GM12891 (cell line): ENCODE results near the gene SPINT2.

ENCODE experiments used
- DNase-seq: peaks from one replicate; pipeline ENCODE4 v3.0.0; 2011; ENCODE audit warnings: low spot score; ENCODE audit not compliant: insufficient read length
- FAIRE-seq: peaks from 2 replicates; lab custom pipeline; 2011; peaks lifted over from hg19 to GRCh38; lab: Jason Lieb, UNC
- PAX5 ChIP-seq: IDR thresholded peaks from 2 replicates; pipeline ENCODE4 v1.6.1; 2011; ENCODE audit warnings: low read length, moderate library complexity, mild to moderate bottlenecking; ENCODE audit not compliant: insufficient read depth, severe bottlenecking
- POLR2A ChIP-seq: IDR thresholded peaks from 2 replicates; pipeline ENCODE4 v1.6.1; 2011; ENCODE audit warnings: low read depth, low read length, control low read depth
- POLR2AphosphoS5 ChIP-seq: IDR thresholded peaks from 2 replicates; pipeline ENCODE4 v1.6.1; 2011; ENCODE audit warnings: low read depth, low read length, control low read depth
- POU2F2 ChIP-seq: IDR thresholded peaks from 2 replicates; pipeline ENCODE4 v1.6.1; 2011; ENCODE audit warnings: low read depth, mild to moderate bottlenecking, control low read depth, low read length, moderate library complexity
- SPI1 ChIP-seq: IDR thresholded peaks from 2 replicates; pipeline ENCODE4 v1.6.1; 2011; ENCODE audit warnings: low read depth, low read length, control low read depth
- TAF1 ChIP-seq: IDR thresholded peaks from 2 replicates; pipeline ENCODE4 v1.6.1; 2011; ENCODE audit warnings: low read depth, low read length, control low read depth

Gene SPINT2

DNA sequence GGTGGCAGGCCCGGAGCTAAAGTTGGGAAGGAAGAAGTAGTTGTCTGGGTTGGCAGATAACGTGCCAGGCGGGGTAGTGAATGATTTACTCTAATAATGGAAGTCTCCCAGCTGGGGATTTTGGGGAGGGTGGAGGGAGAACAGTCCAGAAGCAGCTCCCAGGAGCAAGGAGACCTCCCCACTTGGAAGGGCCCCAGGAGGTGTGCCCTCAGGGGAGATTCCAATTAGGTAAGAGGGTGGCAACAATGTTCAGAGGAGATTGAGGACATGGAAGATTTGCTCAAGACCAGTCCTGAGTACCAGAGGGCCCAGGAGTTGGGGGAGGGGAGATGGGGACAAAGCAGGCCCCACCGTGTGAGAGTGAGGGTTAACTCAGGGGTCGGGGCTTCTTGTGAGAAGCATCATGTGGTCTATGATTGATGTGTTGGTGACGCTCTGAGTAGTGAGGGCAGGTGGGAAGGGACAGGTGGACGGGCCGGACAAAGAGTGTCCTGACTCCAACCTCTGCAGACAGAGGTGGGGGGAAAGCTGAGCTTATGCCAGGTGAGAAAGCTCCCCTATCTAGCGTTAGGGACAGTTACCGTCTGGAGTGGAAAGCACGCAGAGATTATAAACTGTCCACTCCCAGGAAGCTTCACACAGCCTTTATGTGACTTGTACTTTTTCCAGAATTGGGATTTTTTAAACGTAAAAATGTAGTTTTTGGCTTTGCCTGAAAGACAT is 3.5 kb downstream of the SPINT2 start:
- FAIRE-seq (no peak), DNase-seq (no peak)
- TF ChIP-seq POLR2AphosphoS5, result no peak
- no peak for TF ChIP-seq PAX5
- no peak for TF ChIP-seq POLR2A
- TF ChIP-seq SPI1, result no peak
- TF ChIP-seq POU2F2, result no peak
- no peak for TF ChIP-seq TAF1

DNA sequence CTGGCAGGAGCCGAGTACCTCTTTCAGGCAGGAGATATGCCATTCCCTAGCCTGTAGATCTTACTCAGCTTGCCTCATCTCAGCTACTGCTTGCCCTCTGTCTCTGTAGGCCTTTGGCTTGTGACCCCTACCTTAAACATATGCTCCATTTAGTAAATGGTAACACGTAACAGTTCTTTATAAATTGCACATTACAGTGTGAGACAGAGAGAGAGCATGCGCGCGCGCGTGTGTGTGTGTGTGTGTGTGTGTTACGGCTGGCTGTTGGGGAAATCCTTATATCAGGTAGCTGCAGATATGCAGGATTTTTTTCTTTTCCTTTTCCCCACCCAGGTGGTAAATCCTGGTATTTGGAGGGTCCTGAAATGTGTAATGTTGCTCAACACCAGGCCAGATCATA is 4.2 kb downstream of the SPINT2 start:
- DNase-seq (no peak), FAIRE-seq (no peak)
- TF ChIP-seq POLR2AphosphoS5, result no peak

GRCh38 chr19:38270587-38271167 is 6.3 kb downstream of the SPINT2 start:
- FAIRE-seq (no peak), DNase-seq (no peak)
- no peak for TF ChIP-seq POLR2A
- TF ChIP-seq POLR2AphosphoS5, result no peak
- TF ChIP-seq SPI1, result no peak
- TF ChIP-seq POU2F2, result no peak
- TF ChIP-seq PAX5, result no peak
- TF ChIP-seq TAF1, result no peak

DNA sequence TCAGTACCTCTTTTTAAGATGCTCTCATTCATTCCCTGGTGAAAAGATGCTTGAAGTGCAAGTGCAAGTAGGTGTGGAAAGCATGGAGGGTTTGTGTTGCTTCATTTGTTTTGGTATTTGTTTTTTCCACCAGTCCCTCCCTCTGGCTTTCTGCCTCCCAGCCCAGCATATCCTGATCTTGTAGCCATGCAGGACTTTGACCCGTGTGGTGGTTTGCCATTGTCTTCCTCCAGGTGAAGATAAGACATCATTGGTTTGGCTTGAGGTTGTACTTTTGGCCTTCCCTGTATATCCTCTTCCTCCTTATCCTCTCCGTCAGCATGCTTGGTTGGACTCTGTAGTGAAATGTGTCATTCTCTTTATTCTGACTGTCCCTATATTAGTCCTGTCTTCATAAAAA is 9.1 kb downstream of the SPINT2 start:
- TF ChIP-seq SPI1 (no peak), PAX5 (no peak), POLR2AphosphoS5 (no peak), POLR2A (no peak), TAF1 (no peak), POU2F2 (no peak)
- FAIRE-seq (no peak), DNase-seq (no peak)

DNA sequence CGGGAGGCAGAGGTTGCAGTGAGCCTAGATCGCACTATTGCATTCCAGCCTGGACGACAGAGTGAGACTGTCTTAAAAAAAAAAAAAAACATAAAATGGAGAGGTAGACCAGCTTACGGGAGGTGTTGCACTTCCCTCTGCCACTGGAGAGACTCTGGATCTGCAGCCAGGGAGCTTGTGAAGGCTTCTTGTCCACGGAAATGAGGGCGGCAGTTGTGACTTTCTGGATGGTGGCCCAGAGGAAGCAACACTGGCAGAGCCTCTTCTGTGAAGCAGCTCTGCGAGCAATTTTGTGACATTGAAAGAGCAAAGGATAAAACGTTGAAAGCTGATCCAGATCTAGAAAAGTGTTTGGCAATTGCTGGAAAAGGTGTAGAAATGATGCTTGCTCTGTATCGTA is 10.4 kb downstream of the SPINT2 start:
- DNase-seq, result no peak
- no peak for TF ChIP-seq SPI1
- TF ChIP-seq TAF1, result no peak
- TF ChIP-seq POLR2A, result no peak
- no peak for FAIRE-seq

- FAIRE-seq (no peak), DNase-seq (no peak)
- no peak for TF ChIP-seq SPI1
- no peak for TF ChIP-seq POLR2AphosphoS5
- no peak for TF ChIP-seq POU2F2
- no peak for TF ChIP-seq TAF1
Observed at GRCh38 chr19:38276942-38277517, 12.7 kb downstream of the SPINT2 start.

- DNase-seq, result no peak
- TF ChIP-seq POU2F2, result no peak
- TF ChIP-seq TAF1, result no peak
- no peak for TF ChIP-seq POLR2A
- no peak for TF ChIP-seq SPI1
- TF ChIP-seq PAX5, result no peak
- TF ChIP-seq POLR2AphosphoS5, result no peak
- no peak for FAIRE-seq
Observed at GRCh38 chr19:38277549-38277948, 13.2 kb downstream of the SPINT2 start.

- TF ChIP-seq POLR2AphosphoS5 (no peak), POLR2A (no peak), PAX5 (no peak), SPI1 (no peak), POU2F2 (no peak), TAF1 (no peak)
- FAIRE-seq (no peak), DNase-seq (no peak)
Observed at GRCh38 chr19:38277969-38278680, 13.8 kb downstream of the SPINT2 start.

- FAIRE-seq (no peak), DNase-seq (no peak)
- no peak for TF ChIP-seq TAF1
- no peak for TF ChIP-seq SPI1
- no peak for TF ChIP-seq POLR2AphosphoS5
Observed at GRCh38 chr19:38278751-38279150, 14.4 kb downstream of the SPINT2 start.

- no peak for DNase-seq
- TF ChIP-seq PAX5, result no peak
- TF ChIP-seq POLR2AphosphoS5, result no peak
- TF ChIP-seq POLR2A, result no peak
- no peak for TF ChIP-seq POU2F2
- TF ChIP-seq TAF1, result no peak
- no peak for TF ChIP-seq SPI1
- no peak for FAIRE-seq
Observed at GRCh38 chr19:38280030-38280921, 15.9 kb downstream of the SPINT2 start.
